SK-MEL-5 (cell line): ENCODE results near the gene PTPN4. TPM values are rescaled to one million over a fixed set of nuclear protein-coding genes. Genes with fewer than 3 reads are reported as not detected.

Experiments
- DNase-seq: peaks from one replicate; pipeline ENCODE4 v3.0.0-alpha.2; 2016; ENCODE audit warnings: low read depth, low spot score
- in situ Hi-C: cut with HindIII; loops from 2 replicates; pipeline ENCODE4 v1.10.0; 2016; ENCODE audit warnings: low sequenced_read_pairs, high pct_unique_total_duplicates, low pct_unique_long_range_greater_than_20kb
- total RNA-seq: library from RNA; depleted of rRNA; stranded (reverse); fragments of >200 nt; shearing (Covaris generic); gene quantifications from 2 replicates; pipeline ENCODE4 v1.2.3, GENCODE V29; 2014

PTPN4 gene
- total RNA-seq, 1 experiment from 2014 or later: 15.7 TPM

- DNase-seq: no peak
- in situ Hi-C loops: no loop called here
Measured at GRCh38 chr2:119862127-119862889, 102.6 kb downstream of the PTPN4 start.

- DNase-seq: no peak
- in situ Hi-C loops: no loop called here
Measured at GRCh38 chr2:119864318-119864717, 104.6 kb downstream of the PTPN4 start.

DNA sequence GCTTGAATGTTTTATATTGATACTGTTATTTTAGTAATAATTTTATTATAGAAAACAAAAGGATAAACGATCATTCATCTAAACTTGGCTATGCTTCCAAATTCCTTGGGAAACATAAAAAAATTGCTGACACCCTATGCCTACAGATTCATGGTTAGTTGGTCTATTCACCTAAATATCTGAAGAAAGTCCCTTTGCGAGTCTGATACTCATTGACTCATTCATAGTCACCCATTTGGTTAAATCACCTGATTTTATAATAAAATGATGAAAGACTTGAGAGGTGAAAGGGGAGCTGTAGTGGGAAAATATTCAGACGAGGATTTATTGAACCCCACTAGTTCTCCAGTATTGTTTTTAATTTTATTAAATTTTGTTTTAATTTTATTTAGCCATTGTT is 112.0 kb downstream of the PTPN4 start:
- DNase-seq: no peak
- in situ Hi-C loops: no loop called here

DNA sequence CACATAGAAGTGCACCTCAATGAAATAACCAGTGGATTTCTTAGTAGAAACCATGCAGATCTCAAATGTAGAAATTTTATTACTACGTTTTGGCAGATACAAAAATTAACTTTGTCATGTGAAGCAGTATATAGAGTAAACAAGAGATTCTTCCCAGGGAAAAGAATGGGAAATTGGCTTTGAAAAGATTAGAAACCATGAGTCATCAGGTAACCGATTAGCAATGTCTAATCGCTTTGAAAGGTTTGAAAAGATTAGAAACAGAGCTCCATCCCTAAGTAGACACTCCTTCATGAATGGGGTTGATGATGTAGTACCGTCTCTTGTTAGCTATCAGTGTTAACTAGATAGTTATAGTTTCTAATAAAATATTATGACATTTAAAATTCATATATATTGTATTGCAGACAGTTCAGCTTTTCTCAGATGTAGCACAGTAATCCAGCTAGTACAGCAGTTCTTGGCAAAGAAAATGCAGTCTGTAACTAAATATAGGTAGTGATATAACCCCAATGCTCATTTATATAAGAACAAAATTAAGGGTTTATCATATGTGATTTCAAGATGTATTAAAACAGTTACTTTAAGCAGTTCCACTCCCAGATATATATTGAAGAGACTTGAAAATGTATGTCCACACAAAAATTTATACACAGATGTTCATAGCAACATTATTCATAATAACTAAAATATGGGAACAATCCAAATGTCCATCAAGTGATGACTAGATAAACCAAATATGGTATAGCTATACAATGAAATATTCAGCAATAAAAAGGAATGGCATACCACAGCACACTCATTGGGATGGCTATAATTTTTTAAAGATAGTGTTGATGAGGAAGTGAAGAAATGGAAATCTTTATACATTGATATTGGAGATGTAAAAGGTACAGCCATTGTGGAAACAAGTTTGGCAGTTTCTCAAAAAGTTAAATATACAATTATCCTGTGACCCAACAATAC is 113.9 kb downstream of the PTPN4 start:
- DNase-seq: no peak
- in situ Hi-C loops: no loop called here

DNA sequence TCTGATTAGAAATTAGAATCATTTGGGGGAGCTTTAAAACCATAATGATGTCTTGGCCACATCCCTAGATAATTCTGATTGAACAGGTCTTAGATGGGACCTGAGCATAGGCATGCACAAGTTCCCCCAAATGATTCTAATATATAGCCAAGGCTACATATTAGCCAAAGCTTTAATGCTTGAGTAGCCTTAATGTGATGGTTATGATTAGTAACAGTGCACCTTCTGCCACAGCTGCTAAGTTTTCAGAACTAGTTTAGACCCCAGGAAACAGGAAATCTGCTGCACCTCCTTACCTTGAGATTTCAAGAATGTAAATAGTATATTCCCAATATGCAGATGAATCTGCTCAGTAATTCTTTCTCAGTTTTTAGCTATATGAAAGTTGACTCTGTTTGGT is 119.8 kb downstream of the PTPN4 start:
- DNase-seq: no peak
- in situ Hi-C loops: no loop called here

DNA sequence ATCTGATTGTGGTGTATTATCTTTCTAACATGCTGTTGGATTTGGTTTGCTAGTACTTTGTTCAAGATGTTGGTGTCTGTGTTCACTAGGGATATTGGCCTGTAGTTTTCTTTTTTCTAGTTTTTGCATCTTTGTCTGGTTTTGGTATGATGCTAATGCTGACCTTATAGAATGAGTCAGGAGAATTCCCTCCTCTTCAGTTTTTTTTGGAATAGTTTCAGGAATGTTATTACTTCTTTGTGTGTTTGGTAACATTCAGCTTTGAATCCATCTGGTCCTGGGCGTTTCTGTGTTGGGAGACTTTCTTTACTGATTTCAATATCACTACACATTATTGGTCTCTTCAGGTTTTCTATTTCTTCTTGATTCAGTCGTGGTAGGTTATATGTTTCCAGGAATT is 129.0 kb downstream of the PTPN4 start:
- DNase-seq: no peak
- in situ Hi-C loops: no loop called here

DNA sequence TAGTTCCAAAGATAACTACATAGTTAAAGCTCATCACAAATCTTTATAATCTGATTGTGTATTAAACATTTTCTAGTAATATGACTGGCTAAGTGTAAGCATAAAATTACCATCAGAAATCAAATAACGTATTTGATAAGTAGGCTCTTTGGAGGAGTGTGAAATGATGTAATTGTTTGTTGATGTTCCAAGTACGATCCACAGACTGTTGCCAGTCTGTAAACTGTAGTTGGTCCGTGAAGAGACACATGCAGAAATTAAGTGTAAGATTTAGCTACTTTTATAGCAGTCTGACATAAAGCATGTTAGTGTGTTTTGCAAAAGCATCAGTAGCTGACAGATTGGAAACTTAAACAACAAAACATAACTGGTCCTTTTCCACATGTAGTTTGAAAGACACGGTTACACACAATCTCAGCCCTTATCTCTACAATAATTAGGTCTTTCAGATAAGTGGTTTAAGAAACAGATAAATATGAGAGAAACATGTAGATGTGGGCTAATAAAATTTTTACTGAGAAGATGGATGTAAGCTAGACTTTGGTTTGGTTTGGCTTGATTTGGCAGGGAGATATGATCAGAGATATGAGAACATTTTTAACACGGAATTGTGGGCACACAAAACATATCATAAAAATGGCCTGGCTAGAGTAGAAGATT is 138.1 kb downstream of the PTPN4 start:
- DNase-seq: no peak
- in situ Hi-C loops: no loop called here

DNA sequence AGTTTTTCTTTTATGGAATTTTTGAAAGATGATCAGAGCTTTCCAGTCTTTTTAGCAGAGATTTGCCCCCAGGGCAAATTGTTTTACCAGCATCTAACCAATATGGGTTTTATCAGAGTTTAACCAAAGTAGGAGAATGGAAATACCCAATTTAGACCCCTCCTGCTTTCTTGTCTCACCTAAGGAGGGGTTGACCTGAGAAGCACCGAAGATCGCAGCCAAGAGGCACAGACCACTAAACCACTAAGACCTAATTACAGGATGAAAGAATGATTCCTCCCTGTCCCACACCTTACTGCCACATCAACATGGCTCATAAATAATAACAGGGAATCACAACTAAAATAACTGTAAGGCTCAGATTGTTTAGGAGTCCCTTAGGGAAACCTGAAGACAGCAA is 141.3 kb downstream of the PTPN4 start:
- in situ Hi-C loops: no loop called here
- no peak for DNase-seq

DNA sequence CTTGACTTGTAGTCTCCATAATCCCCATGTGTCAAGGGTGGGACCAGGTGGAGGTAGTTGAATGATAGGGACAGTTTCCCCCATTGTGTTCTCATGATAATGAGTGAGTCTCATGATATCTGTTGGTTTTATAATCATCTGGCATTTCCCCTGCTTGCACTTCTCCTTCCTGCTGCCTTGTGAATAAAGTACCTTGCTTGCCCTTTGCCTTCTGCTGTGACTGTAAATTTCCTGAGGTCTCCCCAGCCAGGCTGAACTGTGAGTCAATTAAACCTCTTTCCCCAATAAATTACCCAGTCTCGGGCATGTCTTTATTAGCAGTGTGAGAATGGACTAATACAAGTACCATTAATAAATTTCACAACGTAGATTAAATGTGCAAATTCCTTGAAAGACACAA is 150.8 kb downstream of the PTPN4 start:
- in situ Hi-C loops: no loop called here
- no peak for DNase-seq

- in situ Hi-C loops: no loop called here
- DNase-seq: no peak
Measured at GRCh38 chr2:119914266-119914665, 154.5 kb downstream of the PTPN4 start.

DNA sequence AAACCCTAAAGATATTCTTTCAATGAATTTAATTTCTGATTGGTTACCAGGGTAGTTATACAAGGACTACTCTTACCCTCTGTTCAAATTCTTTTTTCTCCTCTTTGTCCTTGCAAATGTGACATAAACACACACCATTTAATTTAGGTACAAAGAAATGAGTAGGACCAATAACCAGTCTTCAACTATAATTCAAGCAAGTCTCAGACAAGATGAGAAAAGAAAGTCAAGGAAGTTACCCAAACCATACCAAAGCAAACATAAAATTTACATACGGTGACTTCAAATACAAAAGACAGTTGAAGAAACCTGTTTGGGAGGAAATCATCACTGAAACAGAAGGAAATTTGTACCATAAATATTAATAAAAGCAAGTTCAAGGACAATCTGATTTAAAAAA is 162.1 kb downstream of the PTPN4 start:
- DNase-seq: no peak
- in situ Hi-C loops: no loop called here

GRCh38 chr2:119922699-119923098 is 163.0 kb downstream of the PTPN4 start:
- in situ Hi-C loops: no loop called here
- DNase-seq: no peak

GRCh38 chr2:119929537-119929936 is 169.8 kb downstream of the PTPN4 start:
- no peak for DNase-seq
- in situ Hi-C loops: no loop called here

GRCh38 chr2:119932809-119933208 is 173.1 kb downstream of the PTPN4 start:
- in situ Hi-C loops: no loop called here
- DNase-seq: no peak

DNA sequence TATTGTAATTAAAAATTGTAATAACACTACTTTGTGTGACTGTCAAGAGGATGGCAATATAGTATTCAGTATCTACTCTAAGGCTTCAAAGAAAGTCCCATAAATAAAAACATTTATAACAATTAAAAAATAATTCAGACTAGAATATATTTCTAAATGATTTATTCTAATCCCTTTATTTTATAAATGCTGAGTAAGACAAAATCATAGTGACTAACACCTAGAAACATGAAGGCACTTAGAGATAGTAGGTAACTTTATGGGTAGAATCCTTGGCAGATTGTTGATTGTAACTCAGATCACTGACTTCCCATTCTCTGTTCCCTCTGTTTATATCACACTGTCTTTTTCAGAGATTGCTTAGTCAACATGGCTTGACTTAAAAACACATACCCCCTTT is 174.6 kb downstream of the PTPN4 start:
- in situ Hi-C loops: no loop called here
- DNase-seq: no peak

GRCh38 chr2:119937680-119938079 is 178.0 kb downstream of the PTPN4 start:
- DNase-seq: no peak
- in situ Hi-C loops: no loop called here

DNA sequence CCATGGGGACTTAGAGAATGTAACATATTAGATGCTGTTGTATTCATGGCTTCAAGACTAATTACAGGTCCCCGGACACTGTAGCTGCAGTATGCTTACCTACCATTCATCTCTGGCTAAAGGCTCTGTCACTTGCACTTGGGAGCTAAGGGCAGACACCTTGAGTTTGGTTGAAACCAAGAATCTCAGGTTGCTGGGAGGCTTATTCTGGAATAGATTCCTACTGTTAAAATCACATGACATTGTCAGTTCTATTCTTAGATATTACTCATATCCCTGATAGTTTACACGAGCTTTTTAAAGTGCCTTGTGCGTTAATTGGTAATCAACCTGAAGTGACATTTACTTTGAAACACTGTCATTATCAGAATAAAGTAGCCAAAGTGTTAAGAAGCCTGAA is 180.2 kb downstream of the PTPN4 start:
- no peak for DNase-seq
- in situ Hi-C loops: no loop called here

- DNase-seq: no peak
- in situ Hi-C loops: no loop called here
Measured at GRCh38 chr2:119940856-119941255, 181.1 kb downstream of the PTPN4 start.
